AG10803 (cell line): ENCODE data around the gene DYNLRB1.
"Not testable (repeated sequence)": the region's sequence is repeated elsewhere in the genome, so short reads cannot be mapped to it uniquely, and the experiment has no call there.

ENCODE experiments used
- DNase-seq: peaks from one replicate; pipeline ENCODE4 v3.0.0; 2010; ENCODE audit warnings: low read depth
- H3K4me3 ChIP-seq: 2 replicates; pipeline ENCODE4 v1.5.1; 2011; ENCODE audit warnings: mild to moderate bottlenecking, low read length, control low read depth
- TF ChIP-seq, protein P1 (sequence below): conservative IDR thresholded peaks from 2 replicates; pipeline ENCODE4 v1.5.1; 2011; ENCODE audit warnings: mild to moderate bottlenecking, low read length, control low read depth, inconsistent platforms

The DYNLRB1 gene

DNA sequence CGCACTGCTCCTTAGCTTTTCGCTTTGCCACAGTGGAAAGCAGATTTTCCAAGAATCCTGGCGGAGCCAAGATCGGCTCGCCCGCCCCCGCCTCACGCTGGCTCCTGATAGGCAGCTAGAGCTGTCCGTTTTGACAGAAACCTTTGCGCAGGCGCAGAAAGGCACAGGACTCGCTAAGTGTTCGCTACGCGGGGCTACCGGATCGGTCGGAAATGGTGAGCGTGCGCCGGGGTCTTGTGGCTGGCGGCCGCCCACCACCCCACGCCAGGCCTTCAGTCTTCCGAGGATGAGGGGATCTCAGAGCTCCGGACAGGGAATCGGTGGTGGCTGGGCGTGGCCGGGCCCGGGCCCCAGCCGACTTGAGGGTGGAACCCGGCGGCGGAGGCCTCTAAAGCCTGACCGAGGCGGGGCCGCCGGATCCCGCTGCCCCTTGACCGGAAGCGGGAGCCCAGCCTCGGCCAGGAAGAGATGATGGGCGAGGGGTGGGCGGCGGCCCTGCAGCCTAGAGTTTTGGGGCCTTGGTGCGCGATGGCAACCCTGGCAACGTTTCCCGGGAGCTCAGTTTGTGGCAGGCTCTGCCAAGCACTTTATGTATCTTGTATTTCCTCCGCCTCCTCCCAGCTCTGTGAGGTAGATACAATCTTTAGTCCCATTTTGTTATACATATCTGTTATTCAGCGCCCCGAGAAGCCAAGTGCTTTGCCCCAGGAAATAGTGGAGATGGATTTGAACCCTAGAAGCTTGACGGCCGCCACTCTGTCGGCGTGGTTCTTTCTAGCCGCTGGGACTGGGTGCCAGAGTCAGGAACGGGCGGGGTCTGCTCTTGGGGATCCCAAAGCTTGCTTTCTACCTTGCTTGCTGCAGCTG, at the start of gene DYNLRB1:
Gene DYNLRB1 (plus strand): TSS at position 176 of the 867 bp plus-strand sequence. CDS start 37 bp downstream, at position 213.
- DNase-seq, result peak; percentile 97
- peak within 1 kb of the TSS; percentile 94 for H3K4me3 ChIP-seq
- TF ChIP-seq, protein P1, sequence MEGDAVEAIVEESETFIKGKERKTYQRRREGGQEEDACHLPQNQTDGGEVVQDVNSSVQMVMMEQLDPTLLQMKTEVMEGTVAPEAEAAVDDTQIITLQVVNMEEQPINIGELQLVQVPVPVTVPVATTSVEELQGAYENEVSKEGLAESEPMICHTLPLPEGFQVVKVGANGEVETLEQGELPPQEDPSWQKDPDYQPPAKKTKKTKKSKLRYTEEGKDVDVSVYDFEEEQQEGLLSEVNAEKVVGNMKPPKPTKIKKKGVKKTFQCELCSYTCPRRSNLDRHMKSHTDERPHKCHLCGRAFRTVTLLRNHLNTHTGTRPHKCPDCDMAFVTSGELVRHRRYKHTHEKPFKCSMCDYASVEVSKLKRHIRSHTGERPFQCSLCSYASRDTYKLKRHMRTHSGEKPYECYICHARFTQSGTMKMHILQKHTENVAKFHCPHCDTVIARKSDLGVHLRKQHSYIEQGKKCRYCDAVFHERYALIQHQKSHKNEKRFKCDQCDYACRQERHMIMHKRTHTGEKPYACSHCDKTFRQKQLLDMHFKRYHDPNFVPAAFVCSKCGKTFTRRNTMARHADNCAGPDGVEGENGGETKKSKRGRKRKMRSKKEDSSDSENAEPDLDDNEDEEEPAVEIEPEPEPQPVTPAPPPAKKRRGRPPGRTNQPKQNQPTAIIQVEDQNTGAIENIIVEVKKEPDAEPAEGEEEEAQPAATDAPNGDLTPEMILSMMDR, result no peak

DNA sequence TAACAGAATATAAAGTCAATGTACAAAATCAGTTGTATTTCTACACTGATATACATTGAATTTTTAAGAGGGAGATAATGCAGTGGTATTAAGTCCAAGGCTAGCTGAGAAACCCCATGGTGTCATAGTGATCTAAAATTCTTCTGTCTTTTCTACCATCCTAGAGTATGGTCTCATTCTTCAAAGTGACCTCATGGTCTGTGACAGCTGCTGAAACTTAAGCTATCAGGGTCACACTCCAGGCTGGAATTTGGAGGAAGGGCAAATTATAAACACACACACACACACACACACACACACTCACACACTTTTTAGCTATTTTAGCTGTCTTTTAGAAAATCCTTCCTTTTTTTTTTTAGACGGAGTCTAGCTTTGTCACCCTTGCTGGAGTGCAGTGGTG, 47.3 kb upstream of the DYNLRB1 start:
- no peak for DNase-seq
- TF ChIP-seq, protein P1, result no peak
- H3K4me3 ChIP-seq, result no peak overlapping the region

DNA sequence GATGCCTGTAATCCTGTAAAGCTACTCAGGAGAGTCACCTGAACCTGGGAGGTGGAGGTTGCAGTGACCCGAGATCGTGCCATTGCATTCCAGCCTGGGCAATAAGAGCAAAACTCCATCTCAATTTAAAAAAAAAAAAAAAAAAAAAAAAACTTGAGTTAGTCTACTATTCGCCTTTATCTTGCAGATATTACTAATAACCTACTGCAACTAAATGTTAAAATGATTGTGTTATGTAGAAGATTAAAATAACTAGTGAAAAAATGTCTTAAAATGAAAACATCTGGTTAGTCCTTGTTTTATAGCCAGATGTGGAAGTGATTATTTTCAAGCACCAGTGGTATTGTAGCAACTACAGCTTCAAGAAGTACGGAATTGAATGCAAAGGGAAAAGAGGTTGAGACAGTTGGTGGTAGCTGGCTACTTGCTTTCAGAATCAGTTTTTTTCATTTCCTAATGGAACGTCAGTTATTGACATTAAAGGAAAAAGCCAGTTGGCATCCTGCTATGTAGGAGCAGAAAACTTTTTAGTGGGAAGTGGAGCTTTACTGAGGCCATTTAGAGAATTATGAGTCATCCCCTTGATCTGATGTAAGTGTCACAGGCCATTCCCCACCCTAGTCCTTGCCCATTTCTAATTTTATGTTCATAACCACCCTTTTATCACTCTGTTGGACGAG, 43.8 kb upstream of the DYNLRB1 start:
- TF ChIP-seq, protein P1, result no peak
- peak; percentile 67 for DNase-seq
- H3K4me3 ChIP-seq, result no peak overlapping the region

- H3K4me3 ChIP-seq, result no peak overlapping the region
- peak; percentile 38 for DNase-seq
- TF ChIP-seq, protein P1, result peak; percentile 40
Observed at GRCh38 chr20:34473262-34473883, 42.8 kb upstream of the DYNLRB1 start.

- no peak overlapping the region for H3K4me3 ChIP-seq
- peak; percentile 15 for DNase-seq
- TF ChIP-seq, protein P1, result peak; percentile 27
Observed at GRCh38 chr20:34475979-34476736, 40.1 kb upstream of the DYNLRB1 start.

DNA sequence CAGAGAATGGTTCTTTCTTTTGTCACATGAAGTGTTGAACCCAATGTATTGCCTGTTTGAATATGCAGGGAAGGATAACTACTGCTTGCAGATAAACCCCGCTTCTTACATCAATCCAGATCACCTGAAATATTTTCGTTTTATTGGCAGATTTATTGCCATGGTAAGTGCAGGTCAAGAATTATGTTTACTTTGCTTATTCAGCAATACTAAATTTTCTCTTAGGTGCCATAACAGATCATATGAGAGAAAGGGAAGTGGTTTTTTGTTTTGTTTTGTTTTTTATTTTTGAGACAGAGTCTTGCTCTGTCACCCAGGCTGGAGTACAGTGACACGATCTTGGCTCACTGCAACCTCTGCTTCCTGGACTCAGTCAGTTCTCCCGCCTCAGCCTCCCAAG, 36.6 kb upstream of the DYNLRB1 start:
- DNase-seq, result no peak
- H3K4me3 ChIP-seq, result no peak overlapping the region
- TF ChIP-seq, protein P1, result no peak

- not testable (repeated sequence) for DNase-seq
Observed at GRCh38 chr20:34482154-34482553, 34.1 kb upstream of the DYNLRB1 start.

DNA sequence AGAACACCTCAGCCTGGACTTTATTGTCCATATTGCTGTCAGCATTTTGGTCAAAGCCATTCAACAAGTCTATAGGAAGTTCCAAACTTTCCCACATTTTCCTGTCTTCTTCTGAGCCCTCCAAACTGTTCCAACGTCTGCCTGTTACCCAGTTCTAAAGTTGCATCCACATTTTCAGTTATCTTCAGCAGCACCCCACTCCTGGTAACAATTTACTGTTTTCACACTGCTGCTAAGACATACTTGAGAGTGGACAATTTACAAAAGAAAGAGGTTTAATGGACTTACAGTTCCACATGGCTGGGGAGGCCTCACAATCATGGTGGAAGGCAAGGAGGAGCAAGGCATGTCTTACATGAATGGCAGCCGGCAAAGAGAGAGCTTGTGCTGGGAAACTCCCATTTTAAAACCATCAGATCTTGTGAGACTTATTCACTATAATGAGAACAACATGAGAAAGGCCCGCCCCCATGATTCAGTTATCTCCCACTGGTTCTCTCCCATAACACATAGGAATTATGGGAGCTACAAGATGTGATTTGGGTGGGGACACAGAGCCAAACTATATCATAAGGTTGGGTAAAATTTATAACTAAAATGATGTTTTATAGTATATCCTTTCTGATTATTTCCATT, 32.5 kb upstream of the DYNLRB1 start:
- not testable (repeated sequence) for DNase-seq, H3K4me3 ChIP-seq

More at GRCh38 chr20:34482154-34482553, 34.1 kb upstream of the DYNLRB1 start:
- H3K4me3 ChIP-seq, result not testable (repeated sequence)
